ENCODE results near the gene HIBCH. TPM values are rescaled to one million over a fixed set of nuclear protein-coding genes. Genes with fewer than 3 reads are reported as not detected.

Gene HIBCH
- total RNA-seq, 1 experiment from 2014 or later, result 21.7 TPM

DNA sequence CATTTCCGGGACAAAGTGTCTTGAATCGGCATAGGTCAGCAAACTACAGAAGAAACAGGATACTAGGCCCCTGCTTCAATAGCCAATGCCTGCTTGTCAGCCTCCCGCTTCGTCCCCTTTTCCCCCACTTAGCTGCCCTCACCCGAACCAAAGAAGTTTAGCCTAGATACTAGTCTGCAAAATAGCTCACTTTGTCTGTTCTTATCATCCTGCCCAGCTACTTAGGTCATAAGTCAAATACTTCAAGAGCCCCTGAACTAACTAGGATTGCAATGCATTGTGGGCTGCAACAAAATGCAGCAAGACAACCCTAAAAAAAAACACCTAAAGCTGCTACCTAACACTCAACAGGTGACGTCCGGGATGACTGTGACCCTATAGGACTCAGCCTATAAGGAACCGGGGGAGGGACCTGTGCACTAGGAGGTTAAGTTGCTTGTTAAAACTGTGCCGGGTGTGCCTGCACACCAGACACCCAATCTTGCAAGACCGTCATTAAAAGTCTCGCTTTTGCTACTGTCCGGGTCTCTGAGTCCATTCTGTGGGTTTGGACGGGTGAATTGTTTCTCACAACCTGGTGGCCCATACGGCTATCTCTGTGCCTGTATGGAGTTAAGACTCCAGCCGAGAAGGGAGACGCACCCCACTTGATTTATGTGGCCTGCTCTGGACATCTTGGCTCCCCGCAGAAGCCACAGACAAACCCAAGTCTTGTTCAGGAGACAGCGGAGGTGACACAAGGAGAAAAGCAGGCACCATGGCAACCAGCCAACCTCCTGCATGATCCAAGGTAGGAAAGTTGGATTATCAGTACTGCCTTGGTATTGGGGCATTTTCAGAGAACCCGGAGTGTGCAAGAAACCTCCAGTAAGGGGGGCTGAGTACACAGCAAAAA is 105.9 kb downstream of the HIBCH start:
- H3K36me3 ChIP-seq (ENCODE audit: control insufficient read depth, insufficient read depth, low read length), result no peaks in the 10 kb centered on the region
- no peaks in the 10 kb centered on the region for H3K9me3 ChIP-seq (ENCODE audit: control insufficient read depth, insufficient read depth, low read depth, low read length)
- ATAC-seq, result no peak
- H3K4me3 ChIP-seq (ENCODE audit: low read depth in 2 of 2, low read length in 2 of 2), result no peak overlapping the region
- intact Hi-C loops (cut with micrococcal nuclease; ENCODE audit: unreplicated experiment), result no loop called here
- no peak overlapping the region for H3K27ac ChIP-seq (ENCODE audit: low read length)
- no TSS peak for BruUV-seq (replicated peaks)
- ChIA-PET POLR2A (no interaction called here), CTCF (no interaction called here)
- no peaks in the 10 kb centered on the region for H3K27me3 ChIP-seq (ENCODE audit: control insufficient read depth, insufficient read depth, low read length)
- H3K4me1 ChIP-seq (ENCODE audit: control insufficient read depth, insufficient read depth, low read length), result no peaks in the 10 kb centered on the region
- TF ChIP-seq, protein P1, sequence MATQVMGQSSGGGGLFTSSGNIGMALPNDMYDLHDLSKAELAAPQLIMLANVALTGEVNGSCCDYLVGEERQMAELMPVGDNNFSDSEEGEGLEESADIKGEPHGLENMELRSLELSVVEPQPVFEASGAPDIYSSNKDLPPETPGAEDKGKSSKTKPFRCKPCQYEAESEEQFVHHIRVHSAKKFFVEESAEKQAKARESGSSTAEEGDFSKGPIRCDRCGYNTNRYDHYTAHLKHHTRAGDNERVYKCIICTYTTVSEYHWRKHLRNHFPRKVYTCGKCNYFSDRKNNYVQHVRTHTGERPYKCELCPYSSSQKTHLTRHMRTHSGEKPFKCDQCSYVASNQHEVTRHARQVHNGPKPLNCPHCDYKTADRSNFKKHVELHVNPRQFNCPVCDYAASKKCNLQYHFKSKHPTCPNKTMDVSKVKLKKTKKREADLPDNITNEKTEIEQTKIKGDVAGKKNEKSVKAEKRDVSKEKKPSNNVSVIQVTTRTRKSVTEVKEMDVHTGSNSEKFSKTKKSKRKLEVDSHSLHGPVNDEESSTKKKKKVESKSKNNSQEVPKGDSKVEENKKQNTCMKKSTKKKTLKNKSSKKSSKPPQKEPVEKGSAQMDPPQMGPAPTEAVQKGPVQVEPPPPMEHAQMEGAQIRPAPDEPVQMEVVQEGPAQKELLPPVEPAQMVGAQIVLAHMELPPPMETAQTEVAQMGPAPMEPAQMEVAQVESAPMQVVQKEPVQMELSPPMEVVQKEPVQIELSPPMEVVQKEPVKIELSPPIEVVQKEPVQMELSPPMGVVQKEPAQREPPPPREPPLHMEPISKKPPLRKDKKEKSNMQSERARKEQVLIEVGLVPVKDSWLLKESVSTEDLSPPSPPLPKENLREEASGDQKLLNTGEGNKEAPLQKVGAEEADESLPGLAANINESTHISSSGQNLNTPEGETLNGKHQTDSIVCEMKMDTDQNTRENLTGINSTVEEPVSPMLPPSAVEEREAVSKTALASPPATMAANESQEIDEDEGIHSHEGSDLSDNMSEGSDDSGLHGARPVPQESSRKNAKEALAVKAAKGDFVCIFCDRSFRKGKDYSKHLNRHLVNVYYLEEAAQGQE (IDR thresholded peaks at IDR 0.05; ENCODE audit: insufficient read depth in 1 of 2, low read depth in 2 of 2, low read length in 1 of 2), result no peak
- TF ChIP-seq SIN3A (IDR thresholded peaks at IDR 0.05; ENCODE audit: borderline replicate concordance, insufficient read depth, low read depth, low read length) (no peak), TCF7L2 (IDR thresholded peaks at IDR 0.05; ENCODE audit: low read depth, low read length) (no peak), POLR2AphosphoS5 (IDR thresholded peaks at IDR 0.05; ENCODE audit: low read depth, low read length) (no peak)
- TF ChIP-seq, protein P2, sequence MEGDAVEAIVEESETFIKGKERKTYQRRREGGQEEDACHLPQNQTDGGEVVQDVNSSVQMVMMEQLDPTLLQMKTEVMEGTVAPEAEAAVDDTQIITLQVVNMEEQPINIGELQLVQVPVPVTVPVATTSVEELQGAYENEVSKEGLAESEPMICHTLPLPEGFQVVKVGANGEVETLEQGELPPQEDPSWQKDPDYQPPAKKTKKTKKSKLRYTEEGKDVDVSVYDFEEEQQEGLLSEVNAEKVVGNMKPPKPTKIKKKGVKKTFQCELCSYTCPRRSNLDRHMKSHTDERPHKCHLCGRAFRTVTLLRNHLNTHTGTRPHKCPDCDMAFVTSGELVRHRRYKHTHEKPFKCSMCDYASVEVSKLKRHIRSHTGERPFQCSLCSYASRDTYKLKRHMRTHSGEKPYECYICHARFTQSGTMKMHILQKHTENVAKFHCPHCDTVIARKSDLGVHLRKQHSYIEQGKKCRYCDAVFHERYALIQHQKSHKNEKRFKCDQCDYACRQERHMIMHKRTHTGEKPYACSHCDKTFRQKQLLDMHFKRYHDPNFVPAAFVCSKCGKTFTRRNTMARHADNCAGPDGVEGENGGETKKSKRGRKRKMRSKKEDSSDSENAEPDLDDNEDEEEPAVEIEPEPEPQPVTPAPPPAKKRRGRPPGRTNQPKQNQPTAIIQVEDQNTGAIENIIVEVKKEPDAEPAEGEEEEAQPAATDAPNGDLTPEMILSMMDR (IDR thresholded peaks at IDR 0.05), result no peak
- in situ Hi-C loops (cut with HindIII; ENCODE audit: low pct_unique_long_range_greater_than_20kb, low sequenced_read_pairs), result no loop called here
- DNase-seq (ENCODE audit: low read depth, low spot score), result no peak

- Histone ChIP-seq H3K36me3 (ENCODE audit: control insufficient read depth, insufficient read depth, low read length) (no peaks in the 10 kb centered on the region), H3K27me3 (ENCODE audit: control insufficient read depth, insufficient read depth, low read length) (no peaks in the 10 kb centered on the region), H3K4me1 (ENCODE audit: control insufficient read depth, insufficient read depth, low read length) (no peaks in the 10 kb centered on the region), H3K9me3 (ENCODE audit: control insufficient read depth, insufficient read depth, low read depth, low read length) (no peaks in the 10 kb centered on the region), H3K27ac (ENCODE audit: low read length) (no peak overlapping the region), H3K4me3 (ENCODE audit: low read depth in 2 of 2, low read length in 2 of 2) (no peak overlapping the region)
- DNase-seq (ENCODE audit: low read depth, low spot score) (no peak), ATAC-seq (no peak)
- intact Hi-C loops (cut with micrococcal nuclease; ENCODE audit: unreplicated experiment), result no loop called here
- CTCF ChIA-PET, result no interaction called here
- no TSS peak for BruUV-seq (replicated peaks)
- POLR2A ChIA-PET, result no interaction called here
- in situ Hi-C loops (cut with HindIII; ENCODE audit: low pct_unique_long_range_greater_than_20kb, low sequenced_read_pairs), result no loop called here
- TF ChIP-seq POLR2AphosphoS5 (IDR thresholded peaks at IDR 0.05; ENCODE audit: low read depth, low read length), result no peak
- no peak for TF ChIP-seq TCF7L2 (IDR thresholded peaks at IDR 0.05; ENCODE audit: low read depth, low read length)
These were observed 109.2 kb downstream of the HIBCH start for GRCh38 chr2:190210471-190210870.

DNA sequence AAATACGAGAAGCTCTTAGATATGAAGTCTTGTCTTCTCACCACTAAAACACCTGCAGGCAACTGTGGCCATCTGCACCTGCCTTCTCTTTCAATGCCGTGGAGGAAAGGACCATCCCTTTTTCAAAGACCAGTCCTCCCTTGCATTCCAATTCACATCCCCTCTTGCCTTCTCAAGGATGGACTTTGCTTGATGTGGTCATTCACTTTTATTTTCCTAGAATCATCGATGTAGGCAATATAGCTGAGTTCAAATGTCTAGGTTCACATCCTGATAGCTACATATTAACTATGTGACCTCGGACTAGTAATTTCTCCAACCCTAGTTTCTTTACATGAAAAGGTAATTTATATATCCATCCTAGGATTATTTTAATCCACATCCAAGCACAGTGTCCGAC is 110.1 kb downstream of the HIBCH start:
- ChIA-PET POLR2A (no interaction called here), CTCF (no interaction called here)
- no peaks in the 10 kb centered on the region for H3K9me3 ChIP-seq (ENCODE audit: control insufficient read depth, insufficient read depth, low read depth, low read length)
- no peak overlapping the region for H3K27ac ChIP-seq (ENCODE audit: low read length)
- DNase-seq (ENCODE audit: low read depth, low spot score) (no peak), ATAC-seq (no peak)
- no peak for TF ChIP-seq TCF7L2 (IDR thresholded peaks at IDR 0.05; ENCODE audit: low read depth, low read length)
- no peaks in the 10 kb centered on the region for H3K4me1 ChIP-seq (ENCODE audit: control insufficient read depth, insufficient read depth, low read length)
- no peak overlapping the region for H3K4me3 ChIP-seq (ENCODE audit: low read depth in 2 of 2, low read length in 2 of 2)
- in situ Hi-C loops (cut with HindIII; ENCODE audit: low pct_unique_long_range_greater_than_20kb, low sequenced_read_pairs), result no loop called here
- intact Hi-C loops (cut with micrococcal nuclease; ENCODE audit: unreplicated experiment), result no loop called here
- H3K27me3 ChIP-seq (ENCODE audit: control insufficient read depth, insufficient read depth, low read length), result no peaks in the 10 kb centered on the region
- no TSS peak for BruUV-seq (replicated peaks)
- no peaks in the 10 kb centered on the region for H3K36me3 ChIP-seq (ENCODE audit: control insufficient read depth, insufficient read depth, low read length)
